Ramos (cell line): ENCODE data around the gene ASCL1.

Experiments
- in situ Hi-C: fragments of 300-500 bp; cut with MboI; formaldehyde crosslinking; loops from one replicate; pipeline ENCODE4 v1.14.3; 2022; ENCODE audit warnings: low sequenced_read_pairs; ENCODE audit not compliant: unreplicated experiment

ASCL1 gene

GRCh38 chr12:102957339-102958050, at the start of gene ASCL1:
Gene ASCL1, plus strand, starts transcription at chr12:102957674. Its CDS starts 571 bp downstream, at chr12:102958245.
- in situ Hi-C loops: no loop called here

GRCh38 chr12:102907918-102908317, 49.6 kb upstream of the ASCL1 start:
- in situ Hi-C loops: no loop called here

DNA sequence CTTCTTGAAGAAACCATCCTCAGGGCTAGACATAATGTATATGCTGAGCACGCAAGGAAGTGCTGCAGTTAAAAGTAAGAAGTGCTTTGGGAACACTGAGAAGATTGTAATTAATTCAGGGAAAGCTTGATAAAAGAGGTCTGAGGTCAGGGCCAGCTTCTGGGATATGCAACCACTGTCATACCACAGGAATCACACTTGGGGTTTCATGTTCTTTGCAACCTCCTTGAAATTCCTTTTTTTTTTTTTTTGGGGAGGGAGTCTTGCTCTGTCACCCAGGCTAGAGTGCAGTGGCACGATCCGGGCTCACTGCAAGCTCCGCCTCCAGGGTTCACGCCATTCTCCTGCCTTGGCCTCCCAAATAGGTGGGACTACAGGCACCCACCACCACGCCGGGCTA, 47.3 kb upstream of the ASCL1 start:
- in situ Hi-C loops: no loop called here

DNA sequence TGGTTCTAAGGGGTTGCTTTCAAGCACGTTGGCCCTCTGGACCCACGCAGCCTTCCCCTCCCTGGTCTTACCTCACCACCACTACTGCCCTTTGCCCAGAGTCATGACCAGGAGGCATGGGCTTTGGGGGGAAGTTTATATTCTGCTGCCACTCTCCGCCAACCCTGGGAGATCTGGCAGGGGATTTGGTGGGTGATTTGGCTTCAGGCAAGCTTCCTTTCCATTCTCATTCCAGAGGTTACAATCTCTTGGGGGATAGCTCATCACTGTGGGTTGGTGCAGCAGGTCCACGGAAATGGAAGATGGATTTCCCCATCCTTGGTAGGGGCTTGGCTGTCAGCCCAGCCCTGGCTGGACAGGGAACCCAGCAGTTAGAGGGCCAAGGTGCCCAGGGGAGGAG, 46.7 kb upstream of the ASCL1 start:
- in situ Hi-C loops: no loop called here

- in situ Hi-C loops: no loop called here
Observed at GRCh38 chr12:102911320-102911719, 46.2 kb upstream of the ASCL1 start.

- in situ Hi-C loops: no loop called here
Observed at GRCh38 chr12:102912258-102912657, 45.2 kb upstream of the ASCL1 start.

DNA sequence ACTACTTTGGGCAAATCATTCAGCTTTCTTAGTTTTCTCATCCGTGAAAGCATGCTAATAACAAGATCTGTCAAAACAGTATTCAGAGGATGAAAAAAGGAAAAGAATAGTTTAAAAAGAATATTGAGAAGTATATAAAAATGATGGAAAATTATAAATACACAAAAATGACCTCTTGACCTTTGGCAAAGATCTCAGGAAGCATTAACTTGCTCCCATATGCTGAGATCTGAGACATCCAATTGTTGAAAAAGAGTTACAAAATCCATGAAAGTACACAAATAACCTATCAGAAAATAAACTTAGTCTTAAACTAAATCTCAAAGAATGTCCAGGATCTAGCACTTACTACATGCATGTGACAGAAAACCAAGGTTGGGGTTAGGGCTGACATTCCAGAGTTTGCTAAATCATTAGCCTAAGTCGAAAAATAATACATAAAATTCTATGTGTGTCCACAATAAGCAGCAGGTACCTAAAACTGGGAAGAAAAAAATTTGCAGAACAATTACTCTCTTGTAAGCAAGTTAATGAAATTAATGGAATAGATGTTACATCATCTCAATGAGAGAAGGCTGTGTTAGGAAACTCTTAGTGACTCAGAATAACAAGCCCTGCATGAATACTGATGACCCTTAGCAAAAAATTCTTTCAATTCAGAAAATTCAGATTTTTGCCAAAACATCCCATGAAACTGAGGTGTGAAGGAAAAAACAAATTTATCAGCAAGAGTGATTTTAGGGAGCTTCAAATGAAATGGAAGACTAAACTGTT, 43.8 kb upstream of the ASCL1 start:
- in situ Hi-C loops: no loop called here

DNA sequence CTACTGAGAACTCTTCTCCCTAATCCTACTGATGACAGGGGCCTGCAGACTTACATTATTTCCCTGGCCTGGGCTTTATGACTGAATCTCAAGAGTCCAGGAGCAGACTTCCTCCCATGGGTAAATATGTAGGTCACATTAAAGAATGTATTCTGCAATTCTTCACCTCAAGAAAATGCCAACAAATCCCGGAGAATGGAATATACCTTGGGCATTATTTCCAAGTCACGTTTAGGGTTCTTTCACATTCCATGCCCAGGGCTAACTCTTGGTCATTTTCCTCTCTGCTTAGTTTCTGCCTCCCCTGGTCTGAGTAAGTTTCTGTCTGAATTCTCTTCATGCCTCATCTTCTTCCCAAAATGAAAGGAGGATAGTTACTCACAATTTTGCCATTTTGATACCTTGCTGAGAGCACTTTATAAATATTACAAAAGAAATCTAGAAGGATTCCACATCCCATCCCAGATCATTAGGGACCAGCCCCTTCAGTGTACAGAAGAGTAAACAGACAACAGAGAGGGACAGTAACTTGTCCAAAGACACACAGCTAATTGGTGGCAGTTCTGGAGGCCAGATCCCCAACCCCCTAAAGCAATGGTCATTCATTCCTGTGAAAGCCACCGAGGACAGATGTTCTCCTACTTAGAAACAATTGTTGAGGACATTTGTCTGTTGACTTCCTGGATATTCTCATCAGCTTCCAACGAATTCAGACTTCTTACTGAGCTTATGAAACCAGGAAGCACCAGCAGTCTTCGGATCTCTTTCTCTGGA, 41.0 kb upstream of the ASCL1 start:
- in situ Hi-C loops: no loop called here

DNA sequence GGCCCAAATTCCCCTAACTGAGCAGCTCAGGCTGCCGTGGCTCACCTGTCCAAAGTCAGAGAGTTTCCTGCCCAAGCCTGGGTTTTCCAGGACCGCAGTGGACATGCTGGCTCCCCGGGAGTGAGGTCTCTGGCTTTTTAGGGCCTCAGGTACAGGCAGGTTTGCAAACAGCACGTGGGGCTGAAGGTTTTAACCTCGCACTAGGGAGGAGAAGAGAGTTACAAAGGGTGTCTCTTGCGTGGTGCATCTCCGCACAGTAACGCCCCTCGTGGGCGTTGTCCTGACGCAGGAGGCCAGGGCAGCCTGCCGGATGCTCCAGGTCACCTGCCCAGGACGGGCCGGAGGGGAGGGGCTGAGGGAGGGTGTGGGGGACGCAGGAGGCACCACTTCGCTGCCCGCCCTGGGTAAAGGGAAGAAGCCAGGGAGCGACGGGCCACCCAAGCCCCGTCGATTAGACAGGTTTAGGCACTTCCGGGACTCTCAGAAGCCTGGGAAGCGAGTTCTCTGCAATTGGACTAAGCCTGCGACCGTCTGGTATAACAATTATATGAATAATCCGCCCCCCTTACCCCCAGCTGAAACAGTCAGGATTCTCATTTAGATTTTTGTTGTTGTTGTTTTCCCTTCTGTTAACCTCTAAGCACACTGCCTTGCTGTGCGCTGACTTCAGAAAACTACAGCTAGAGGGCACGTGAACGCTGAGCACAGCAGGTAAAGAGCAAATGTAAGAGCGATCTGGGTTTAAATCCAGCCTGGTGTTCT, 40.3 kb upstream of the ASCL1 start, which contains the start of gene PAH:
Gene PAH (minus strand): TSS at position 219 of the 762 bp plus-strand sequence. CDS start 114 bp downstream, at position 105.
- in situ Hi-C loops: no loop called here

- in situ Hi-C loops: no loop called here
Observed at GRCh38 chr12:102918840-102919239, 38.6 kb upstream of the ASCL1 start.

- in situ Hi-C loops: no loop called here
Observed at GRCh38 chr12:102920271-102920670, 37.2 kb upstream of the ASCL1 start.

DNA sequence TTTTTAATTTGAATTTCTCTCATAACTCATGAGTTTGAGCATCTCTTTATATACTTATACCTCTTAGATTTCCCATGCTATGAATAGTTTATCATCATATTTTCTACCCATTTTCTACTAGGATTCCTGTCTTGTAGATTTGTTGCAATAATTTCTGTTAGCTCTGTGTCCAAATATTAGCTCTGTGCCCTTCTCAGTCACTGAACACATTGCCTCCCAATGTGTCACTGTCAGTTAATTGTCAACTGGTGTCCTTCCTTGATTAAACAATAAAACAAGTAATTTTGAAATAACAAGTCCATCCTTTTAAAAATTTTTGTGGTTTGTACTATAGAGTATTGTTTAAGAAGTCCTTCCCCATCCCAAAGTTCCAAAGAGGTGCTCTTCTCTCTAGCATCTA, 36.2 kb upstream of the ASCL1 start:
- in situ Hi-C loops: no loop called here

- in situ Hi-C loops: no loop called here
Observed at GRCh38 chr12:102927220-102927619, 30.3 kb upstream of the ASCL1 start.

DNA sequence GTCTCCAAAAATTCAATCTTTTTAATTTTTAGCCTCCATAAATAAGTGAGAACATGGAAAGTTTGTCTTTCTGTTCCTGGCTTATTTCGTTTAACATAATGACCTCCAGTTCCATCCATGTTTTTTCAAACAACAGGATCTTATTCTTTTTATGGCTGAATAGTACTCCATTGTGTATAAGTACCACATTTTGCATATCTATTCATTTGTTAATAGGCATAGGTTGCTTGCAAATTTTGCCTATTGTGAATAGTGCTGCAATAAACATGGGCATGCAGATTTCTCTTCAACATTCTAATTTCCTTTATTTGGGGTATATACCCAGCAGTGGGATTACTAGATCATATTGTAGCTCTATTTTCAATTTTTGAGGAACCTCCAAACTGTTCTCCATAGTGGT, 24.3 kb upstream of the ASCL1 start:
- in situ Hi-C loops: no loop called here

GRCh38 chr12:102939059-102939458, 18.4 kb upstream of the ASCL1 start:
- in situ Hi-C loops: no loop called here

DNA sequence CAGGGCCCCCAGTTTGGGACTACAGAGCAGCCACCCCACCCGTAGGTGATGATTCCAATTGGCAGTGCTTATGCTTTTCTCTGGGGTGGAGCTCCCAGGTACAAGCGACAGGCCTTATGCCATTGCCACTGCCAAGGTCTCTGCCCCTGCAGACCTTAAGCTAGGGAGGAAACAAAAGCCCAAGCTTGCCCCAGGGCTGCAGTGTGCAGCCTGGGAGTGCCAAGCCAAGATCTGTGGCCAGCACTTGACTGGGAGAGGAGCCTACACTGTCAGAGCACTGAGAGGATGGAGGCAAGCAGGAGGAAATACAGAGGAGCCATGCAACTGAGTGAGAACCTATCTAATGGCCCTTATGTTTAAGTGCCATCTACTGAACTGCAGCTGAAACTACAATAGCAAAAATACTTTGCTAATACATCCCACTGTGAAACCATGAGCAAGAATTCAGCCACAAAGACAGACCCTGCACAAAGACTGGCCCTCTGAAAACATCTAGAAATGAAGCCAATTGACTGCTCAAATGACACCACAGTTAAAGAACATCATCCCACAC, 17.7 kb upstream of the ASCL1 start:
- in situ Hi-C loops: loop anchor here (10.0 kb wide), 1 partner anchor 605 kb away; no protein-coding TSS in a partner anchor

- in situ Hi-C loops: loop anchor here (10.0 kb wide), 1 partner anchor 599 kb away; no protein-coding TSS in a partner anchor
Observed at GRCh38 chr12:102946042-102946441, 11.4 kb upstream of the ASCL1 start.

- in situ Hi-C loops: loop anchor here (10.0 kb wide), 1 partner anchor 596 kb away; no protein-coding TSS in a partner anchor
Observed at GRCh38 chr12:102948941-102949352, 8.5 kb upstream of the ASCL1 start.

DNA sequence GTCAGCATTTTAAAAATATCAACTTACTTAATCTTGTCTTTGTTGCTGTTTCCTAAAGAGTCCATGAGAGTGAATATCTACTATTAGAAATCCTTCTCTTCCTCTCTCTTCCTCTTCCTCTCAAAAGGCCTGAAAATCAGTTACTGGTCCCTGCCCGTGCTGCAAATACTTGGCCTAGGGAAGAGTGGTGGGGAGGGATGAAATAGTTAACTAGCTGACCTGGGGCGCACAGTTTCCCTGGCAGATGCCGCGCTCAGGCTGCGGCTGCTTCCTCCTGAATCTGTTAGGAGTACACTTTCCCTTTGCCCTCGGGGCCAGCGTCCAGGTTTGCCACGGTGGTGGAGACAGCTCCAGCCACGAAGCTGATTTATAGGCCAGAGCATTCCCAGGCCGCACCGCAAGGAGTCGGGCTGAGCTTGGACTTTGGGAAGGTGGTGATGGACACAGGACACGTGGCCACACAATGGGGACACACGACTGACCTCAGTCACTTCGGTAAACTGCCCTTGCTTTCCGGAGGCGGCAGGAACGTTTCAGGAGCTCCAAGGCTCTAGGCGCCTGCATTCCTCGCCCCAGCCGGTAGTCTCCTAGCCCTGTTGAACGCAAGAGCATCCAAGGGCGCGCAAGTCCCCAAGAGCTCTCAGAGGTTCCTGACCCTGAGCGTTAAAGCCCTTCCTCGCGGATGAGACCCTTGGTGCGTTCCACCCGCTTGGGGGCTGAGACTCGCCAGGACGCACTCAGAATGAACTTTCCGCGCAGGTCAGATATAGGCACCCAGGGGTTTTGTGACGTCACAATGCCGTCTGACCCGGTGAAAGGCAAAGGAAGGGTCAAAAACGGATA, 7.1 kb upstream of the ASCL1 start:
- in situ Hi-C loops: no loop called here
